GM19099 (cell line): Measurements from ENCODE around the gene ENOX1.

Experiments
- POLR2A ChIP-seq: IDR thresholded peaks from 3 replicates; pipeline ENCODE4 v1.6.1; 2011; ENCODE audit warnings: low read depth; ENCODE audit not compliant: insufficient read length; ENCODE audit errors: extremely low read depth

Gene ENOX1

GRCh38 chr13:43185226-43185625, 601.5 kb downstream of the ENOX1 start:
- no peak for TF ChIP-seq POLR2A

DNA sequence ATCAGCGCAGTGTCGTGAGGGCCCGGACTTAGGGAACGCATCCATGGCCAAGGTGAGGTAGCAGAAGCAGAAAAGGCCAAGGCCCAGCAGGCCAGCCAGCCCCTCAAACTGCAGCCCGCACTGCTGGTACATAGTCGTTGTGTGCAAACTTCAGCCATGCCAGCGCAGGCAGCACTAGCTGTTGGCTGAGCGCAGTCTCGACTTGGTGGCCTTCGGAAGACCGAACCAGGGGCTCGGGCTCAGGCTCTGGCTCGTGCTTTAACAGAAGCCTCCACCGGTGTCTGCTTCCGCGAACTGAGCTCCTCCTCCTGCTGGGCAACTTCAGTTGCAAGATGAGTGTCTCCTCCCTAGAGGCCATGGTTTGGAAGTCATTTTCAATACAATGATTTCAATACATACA, 605.9 kb downstream of the ENOX1 start:
- TF ChIP-seq POLR2A, result no peak

DNA sequence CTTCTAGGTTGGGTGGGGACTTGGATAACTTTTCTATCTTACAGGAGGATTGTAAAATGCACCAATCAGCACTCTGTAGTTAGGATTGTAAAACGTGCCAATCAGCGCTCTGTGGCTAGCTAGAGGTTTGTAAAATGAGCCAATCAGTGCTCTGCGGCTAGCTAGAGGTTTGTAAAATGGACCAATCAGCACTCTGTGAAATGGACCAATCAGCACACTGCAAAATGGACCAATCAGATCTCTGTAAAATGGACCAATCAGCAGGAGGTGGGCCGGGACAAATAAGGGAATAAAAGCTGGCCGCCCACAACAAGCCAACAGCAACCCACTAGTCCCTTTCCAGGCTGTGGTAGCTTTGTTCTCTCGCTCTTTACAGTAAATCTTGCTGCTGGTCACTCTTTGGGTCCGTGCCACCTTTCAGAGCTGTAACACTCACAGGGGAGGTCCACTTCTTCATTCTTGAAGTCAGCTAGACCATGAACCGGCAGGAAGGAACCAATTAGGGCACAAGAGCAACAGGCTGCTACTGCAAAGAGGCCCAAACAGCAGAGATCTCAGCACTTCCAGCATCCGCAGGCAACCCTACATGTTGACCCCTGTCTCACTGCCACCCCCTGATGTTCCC, 606.6 kb downstream of the ENOX1 start:
- no peak for TF ChIP-seq POLR2A

DNA sequence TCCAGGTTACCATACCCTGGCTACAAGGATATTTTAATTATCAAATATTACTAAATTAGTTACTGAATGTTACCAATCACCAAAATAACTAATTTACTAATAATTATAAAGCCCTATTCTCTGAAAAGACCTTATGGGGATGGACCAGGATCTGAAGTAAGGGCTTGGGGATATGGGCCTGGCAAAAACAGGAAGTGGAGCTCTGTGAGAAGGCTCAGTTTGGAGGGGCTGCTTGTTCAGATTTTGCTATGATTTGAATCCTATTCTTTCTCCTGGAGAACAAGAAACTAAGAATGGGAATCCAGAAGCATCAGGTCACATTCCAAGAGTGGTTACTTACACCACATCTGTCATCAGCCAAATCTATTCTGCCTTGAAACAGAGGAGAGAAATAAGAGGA, 615.3 kb downstream of the ENOX1 start:
- TF ChIP-seq POLR2A, result no peak

GRCh38 chr13:43170506-43170905, 616.3 kb downstream of the ENOX1 start:
- TF ChIP-seq POLR2A, result no peak

DNA sequence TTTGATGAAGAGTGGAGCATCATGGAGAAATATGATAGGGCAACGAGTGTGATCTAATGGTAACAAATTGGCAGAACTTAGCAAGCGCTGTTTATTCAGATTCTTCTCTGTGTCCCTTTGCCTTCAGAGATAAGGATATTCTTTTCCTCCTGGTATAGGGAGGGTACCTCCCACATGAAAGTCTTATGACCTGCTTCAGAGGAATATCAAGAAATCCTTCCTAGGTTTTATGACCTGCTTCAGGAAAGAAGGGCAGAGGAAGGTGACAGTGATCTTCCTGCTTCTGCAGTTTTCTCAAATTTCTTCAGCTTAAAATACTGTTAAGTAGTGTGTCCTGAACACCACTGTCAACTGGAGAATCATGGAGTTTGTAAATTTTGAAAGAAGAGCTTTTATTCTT, 619.0 kb downstream of the ENOX1 start:
- no peak for TF ChIP-seq POLR2A

GRCh38 chr13:43166644-43167457, 619.9 kb downstream of the ENOX1 start:
- no peak for TF ChIP-seq POLR2A
